ENCODE measurements around the gene NFATC2. TPM values are rescaled to one million over a fixed set of nuclear protein-coding genes. Genes with fewer than 3 reads are reported as not detected.

NFATC2 gene
- total RNA-seq, 1 donor from 2014 or later = 4.8 TPM

GRCh38 chr20:51536116-51537069, 6.1 kb downstream of the NFATC2 start:
- DNase-seq = no peak

GRCh38 chr20:51535674-51536073, 6.8 kb downstream of the NFATC2 start:
- no peak for DNase-seq

GRCh38 chr20:51535075-51535386, 7.5 kb downstream of the NFATC2 start:
- no peak for DNase-seq

GRCh38 chr20:51533291-51534172, 9.0 kb downstream of the NFATC2 start:
- DNase-seq = peak; percentile 44

- DNase-seq = no peak
These were observed 9.8 kb downstream of the NFATC2 start for GRCh38 chr20:51532577-51533191.

- no peak for DNase-seq
These were observed 10.6 kb downstream of the NFATC2 start for GRCh38 chr20:51531712-51532456.

GRCh38 chr20:51531141-51531710, 11.3 kb downstream of the NFATC2 start:
- DNase-seq = no peak

- DNase-seq = no peak
These were observed 12.8 kb downstream of the NFATC2 start for GRCh38 chr20:51529758-51530157.

GRCh38 chr20:51529081-51529681, 13.3 kb downstream of the NFATC2 start:
- DNase-seq = no peak

GRCh38 chr20:51528263-51529027, 14.1 kb downstream of the NFATC2 start:
- DNase-seq = no peak

GRCh38 chr20:51526754-51527153, 15.8 kb downstream of the NFATC2 start:
- no peak for DNase-seq

GRCh38 chr20:51526106-51526470, 16.4 kb downstream of the NFATC2 start:
- DNase-seq = no peak

GRCh38 chr20:51525241-51526105, 17.0 kb downstream of the NFATC2 start:
- peak; percentile 64 for DNase-seq

- DNase-seq = no peak
These were observed 19.1 kb downstream of the NFATC2 start for GRCh38 chr20:51523276-51524013.

GRCh38 chr20:51522207-51522606, 20.3 kb downstream of the NFATC2 start:
- DNase-seq = no peak

- DNase-seq = no peak
These were observed 24.7 kb downstream of the NFATC2 start for GRCh38 chr20:51517839-51518238.

- no peak for DNase-seq
These were observed 25.7 kb downstream of the NFATC2 start for GRCh38 chr20:51516855-51517254.

- no peak for DNase-seq
These were observed 27.7 kb downstream of the NFATC2 start for GRCh38 chr20:51514836-51515235.

GRCh38 chr20:51514249-51514648, 28.3 kb downstream of the NFATC2 start:
- no peak for DNase-seq

Data from dermis blood vessel endothelial cell (primary cell).